HepG2 (cell line): Measurements from ENCODE around the gene MYLK2. TPM values are rescaled to one million over a fixed set of nuclear protein-coding genes. Genes with fewer than 3 reads are reported as not detected.

Source experiments
- ATAC-seq: fragments of 200-7000 bp; cut with Tn5 transposase; 3 replicates; pipeline ENCODE4 v1.9.1; 2020; ENCODE audit warnings: mild to moderate bottlenecking, moderate library complexity
- BruUV-seq: library from RNA; stranded (reverse); fragments of 400-500 nt; replicated peaks from 2 replicates; lab custom pipeline; 2021; lab: Mats Ljungman, UMichigan
- CTCF ChIA-PET: fragments of 300-600 bp; formaldehyde crosslinking; extraction: SDS; loops from one replicate; lab custom pipeline; 2021; ENCODE audit warnings: low total read pairs, inconsistent platforms, low intra/inter-chr PET ratio; lab: Yijun Ruan, JAX
- POLR2A ChIA-PET: fragments of 350-600 bp; sonication (Branson Sonifier 250); formaldehyde crosslinking; loops from one replicate; lab custom pipeline; 2020; ENCODE audit warnings: antibody characterized with exemption, inconsistent platforms; lab: Yijun Ruan, JAX
- DNase-seq: peaks from one replicate; pipeline ENCODE4 v3.0.0-alpha.2; 2015; ENCODE audit warnings: low spot score
- FAIRE-seq: peaks from 3 replicates; lab custom pipeline; 2011; peaks lifted over from hg19 to GRCh38; lab: Jason Lieb, UNC
- H2AFZ ChIP-seq: one replicate; pipeline ENCODE4 v1.6.1; 2011; ENCODE audit warnings: low read length, inconsistent platforms
- H3K27ac ChIP-seq: fragments of 300-600 bp; 3 replicates; pipeline ENCODE4 v1.8.0; 2011; ENCODE audit warnings: mixed run types, mild to moderate bottlenecking, mixed read lengths, low read length, inconsistent platforms; ENCODE audit not compliant: insufficient read depth; ENCODE audit errors: extremely low read length
- H3K27me3 ChIP-seq, 2 experiments: fragments of 200-600 bp in 1 of 2; 2 replicates in 1 of 2; 3 replicates in 1 of 2; pipeline versions ENCODE4 v1.6.0 to v1.8.0; 2011; ENCODE audit warnings: low read length in 2 of 2, mild to moderate bottlenecking in 2 of 2, moderate library complexity in 2 of 2, inconsistent platforms in 1 of 2; ENCODE audit not compliant: insufficient read depth in 2 of 2, control insufficient read depth in 1 of 2
- H3K36me3 ChIP-seq, 2 experiments: fragments of 200-600 bp in 1 of 2; replicated peaks in 1 of 2; 2 replicates in 1 of 2; 3 replicates in 1 of 2; pipeline versions ENCODE4 v1.5.1 to v1.8.0; 2011; ENCODE audit warnings: low read length in 2 of 2, inconsistent platforms in 1 of 2; ENCODE audit not compliant: insufficient read depth in 2 of 2, control insufficient read depth in 1 of 2
- H3K4me1 ChIP-seq: 2 replicates; pipeline ENCODE4 v1.5.1; 2012; ENCODE audit warnings: low read length, inconsistent platforms; ENCODE audit not compliant: insufficient read depth
- H3K4me2 ChIP-seq: 2 replicates; pipeline ENCODE4 v1.6.0; 2011; ENCODE audit warnings: low read depth, low read length, inconsistent platforms
- H3K4me3 ChIP-seq, 3 experiments: fragments of 200-600 bp in 1 of 3; sonication (generic), shearing (Covaris generic) in 1 of 3; replicated peaks in 1 of 3; 2 replicates each; pipeline ENCODE4 v1.5.1; 2011 to 2016; ENCODE audit warnings: low read length in 3 of 3, inconsistent platforms in 2 of 3, low read depth in 2 of 3, mild to moderate bottlenecking in 2 of 3, control low read depth in 1 of 3, mixed read lengths in 1 of 3; ENCODE audit not compliant: insufficient read depth in 1 of 3
- H3K79me2 ChIP-seq: one replicate; pipeline ENCODE4 v1.6.1; 2011; ENCODE audit warnings: low read length, inconsistent platforms; ENCODE audit not compliant: insufficient read depth
- H3K9ac ChIP-seq: 2 replicates; pipeline ENCODE4 v1.6.0; 2011; ENCODE audit warnings: mild to moderate bottlenecking, low read depth, low read length, inconsistent platforms; ENCODE audit not compliant: insufficient read depth
- H3K9me3 ChIP-seq: 2 replicates; pipeline ENCODE4 v1.5.1; 2012; ENCODE audit warnings: mild to moderate bottlenecking, low read length
- H4K20me1 ChIP-seq: 2 replicates; pipeline ENCODE4 v1.6.0; 2011; ENCODE audit warnings: inconsistent platforms, mild to moderate bottlenecking, low read length, moderate library complexity; ENCODE audit not compliant: insufficient read depth
- ATAD3A ChIP-seq: sonication (generic); formaldehyde crosslinking; IDR thresholded peaks from 2 replicates; pipeline ENCODE4 v1.4.0; 2020; ENCODE audit warnings: missing genetic modification reagents
- FIP1L1 ChIP-seq: fragments of 200-400 bp; formaldehyde crosslinking; IDR thresholded peaks from 2 replicates; pipeline ENCODE4 v1.6.1; 2018; ENCODE audit warnings: low read depth, mild to moderate bottlenecking, low read length, moderate library complexity, borderline replicate concordance; ENCODE audit not compliant: insufficient read depth
- FUBP1 ChIP-seq: sonication (generic); formaldehyde crosslinking; IDR thresholded peaks from 2 replicates; pipeline ENCODE4 v1.5.1; 2020; ENCODE audit warnings: missing genetic modification reagents, mild to moderate bottlenecking, borderline replicate concordance
- KLF13 ChIP-seq: sonication (generic); formaldehyde crosslinking; IDR thresholded peaks from 2 replicates; pipeline ENCODE4 v1.4.0; 2020; ENCODE audit warnings: mild to moderate bottlenecking, missing genetic modification reagents
- NR2F6 ChIP-seq, 2 experiments: IDR thresholded peaks; 2 replicates each; pipeline ENCODE4 v1.6.1; 2016; ENCODE audit warnings: antibody characterized with exemption in 1 of 2, mild to moderate bottlenecking in 1 of 2
- PBX2 ChIP-seq: IDR thresholded peaks from 2 replicates; pipeline ENCODE4 v1.6.1; 2016; ENCODE audit warnings: control low read depth
- ZNF235 ChIP-seq: sonication (generic); formaldehyde crosslinking; IDR thresholded peaks from 2 replicates; pipeline ENCODE4 v1.8.1; 2023; ENCODE audit warnings: mild to moderate bottlenecking, missing genetic modification reagents, borderline replicate concordance
- ZNF263 ChIP-seq: sonication (generic); formaldehyde crosslinking; IDR thresholded peaks from 2 replicates; pipeline ENCODE4 v1.4.0; 2020; ENCODE audit warnings: missing genetic modification reagents
- ZNF510 ChIP-seq: sonication (generic); formaldehyde crosslinking; IDR thresholded peaks from 2 replicates; pipeline ENCODE4 v1.4.0; 2020; ENCODE audit warnings: low read depth, mild to moderate bottlenecking, missing genetic modification reagents
- ZNF546 ChIP-seq: sonication (generic); formaldehyde crosslinking; conservative IDR thresholded peaks from 2 replicates; pipeline ENCODE4 v1.8.1; 2023; ENCODE audit warnings: mild to moderate bottlenecking, missing genetic modification reagents
- ZNF567 ChIP-seq: sonication (generic); formaldehyde crosslinking; IDR thresholded peaks from 2 replicates; pipeline ENCODE4 v1.8.1; 2023; ENCODE audit warnings: mild to moderate bottlenecking, missing genetic modification reagents, borderline replicate concordance
- ZNF598 ChIP-seq: sonication (generic); formaldehyde crosslinking; IDR thresholded peaks from 2 replicates; pipeline ENCODE4 v1.5.1; 2020; ENCODE audit warnings: mild to moderate bottlenecking, missing genetic modification reagents, borderline replicate concordance
- ZNF850 ChIP-seq: sonication (generic); formaldehyde crosslinking; conservative IDR thresholded peaks from 2 replicates; pipeline ENCODE4 v1.9.0; 2021; ENCODE audit warnings: mild to moderate bottlenecking, missing genetic modification reagents
- WGBS: methylation state at CpG from one replicate; pipeline ENCODE4 v1.1.6; 2017; ENCODE audit warnings: low lambda C conversion rate; 5-methylcytosine and 5-hydroxymethylcytosine counted together
- in situ Hi-C: cut with HindIII; loops from 2 replicates; pipeline ENCODE4 v1.10.0; 2017; ENCODE audit warnings: low pct_unique_long_range_greater_than_20kb; ENCODE audit not compliant: extremely low pct_ligation_motif_present
- intact Hi-C: fragments of 100-400 bp; cut with micrococcal nuclease; formaldehyde crosslinking; loops from one replicate; pipeline ENCODE4 v1.10.0; 2022; ENCODE audit not compliant: unreplicated experiment
- polyA plus RNA-seq, 8 experiments: library from polyadenylated mRNA; depleted of rRNA in 3 of 8; stranded (reverse) in 7 of 8; unstranded in 1 of 8; fragments of >200 nt; fragmentation: Illumina TruSeq in 4 of 8; extraction: Trizol in 4 of 8; gene quantifications; 2 replicates each; pipeline versions ENCODE4 v1.2.1 to v1.2.3, GENCODE V29; 2011 to 2016; ENCODE audit warnings: low read depth in 4 of 8, missing spikeins in 1 of 8, mixed read lengths in 1 of 8; ENCODE audit not compliant: insufficient read depth in 1 of 8
- total RNA-seq, 5 experiments: library from RNA; depleted of rRNA; stranded (reverse); fragments of >200 nt; fragmentation: Illumina TruSeq; extraction: Trizol; gene quantifications; 2 replicates each; pipeline ENCODE4 v1.2.3, GENCODE V29; 2016; ENCODE audit warnings: low read depth in 1 of 5
- TF ChIP-seq, protein P1 (sequence below): sonication (generic); formaldehyde crosslinking; IDR thresholded peaks from 2 replicates; pipeline ENCODE4 v1.4.0; 2020; ENCODE audit warnings: missing genetic modification reagents
- TF ChIP-seq, protein P2 (sequence below): sonication (generic); formaldehyde crosslinking; IDR thresholded peaks from 2 replicates; pipeline ENCODE4 v1.4.0; 2020; ENCODE audit warnings: low read depth, mild to moderate bottlenecking, missing genetic modification reagents
- TF ChIP-seq, protein P3 (sequence below): IDR thresholded peaks from 2 replicates; pipeline ENCODE4 v1.4.0; 2020; ENCODE audit warnings: mild to moderate bottlenecking, missing genetic modification reagents

MYLK2 gene
- total and polyA plus RNA-seq, 2 of the 13 experiments (the other 11 are each of a cell fraction or from before 2014, with no cell fraction given) = 0.27 TPM; not detected in 1

DNA sequence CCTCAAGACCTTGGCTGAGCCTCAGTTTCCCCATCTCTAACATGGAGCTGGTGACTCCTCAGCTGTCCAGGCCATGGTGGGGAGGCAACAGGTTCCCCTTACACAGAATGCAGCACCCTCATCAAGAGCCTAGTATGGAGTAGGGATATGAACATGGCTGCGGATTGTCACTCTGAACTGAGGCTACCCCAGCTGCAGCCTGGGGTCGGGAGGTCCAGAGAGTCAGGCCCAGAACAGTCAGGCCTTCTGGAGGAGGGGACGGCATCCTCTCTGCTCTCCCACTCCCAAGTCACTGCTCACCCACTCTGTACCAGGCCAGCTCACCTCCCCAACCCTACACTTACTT, 27.6 kb downstream of the MYLK2 start:
- H3K9ac ChIP-seq = no peak overlapping the region
- no peaks in the 10 kb centered on the region for H3K36me3 ChIP-seq
- ChIA-PET CTCF (interaction anchor here (2.3 to 3.7 kb wide), 2 partner anchors 14 to 23 kb away, joined by 11 to 70 read pairs; no protein-coding TSS in a partner anchor), POLR2A (interaction anchor here (1.1 kb wide), 1 partner anchor 11 kb away, joined by 4 read pairs; no protein-coding TSS in a partner anchor)
- DNase-seq (no peak), ATAC-seq (no peak; the same call in 2 of the 3 replicates), FAIRE-seq (no peak)
- H3K27me3 ChIP-seq = peaks cover 27 to 83% of the 10 kb centered on the region in 2 experiments
- H3K9me3 ChIP-seq = no peaks in the 10 kb centered on the region
- no peaks in the 10 kb centered on the region for H4K20me1 ChIP-seq
- in situ Hi-C loops = no loop called here
- H3K4me1 ChIP-seq = peaks cover 5% of the 10 kb centered on the region; the same call in 1 of the 2 replicates
- BruUV-seq = no TSS peak
- 13% methylated on average over 3 of the region's 3 CpGs for WGBS
- H3K79me2 ChIP-seq = no peaks in the 10 kb centered on the region
- no peak overlapping the region for H3K4me3 ChIP-seq
- intact Hi-C loops = loop anchor here (1.0 kb wide), 1 partner anchor 24 kb away; no protein-coding TSS in a partner anchor
- no peak overlapping the region for H3K27ac ChIP-seq
- H2AFZ ChIP-seq = no peak overlapping the region
- no peak overlapping the region for H3K4me2 ChIP-seq
- TF ChIP-seq ZNF235 (CRISPR knock-in tag) = no peak
- TF ChIP-seq, protein P1, sequence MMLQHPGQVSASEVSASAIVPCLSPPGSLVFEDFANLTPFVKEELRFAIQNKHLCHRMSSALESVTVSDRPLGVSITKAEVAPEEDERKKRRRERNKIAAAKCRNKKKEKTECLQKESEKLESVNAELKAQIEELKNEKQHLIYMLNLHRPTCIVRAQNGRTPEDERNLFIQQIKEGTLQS = no peak
- TF ChIP-seq ZNF263 (CRISPR knock-in tag) = no peak
- no peak for TF ChIP-seq ZNF850 (CRISPR knock-in tag)
- TF ChIP-seq FIP1L1 = 0 out of 2 replicates have a peak, but pooled peaks have one; percentile 42
- no peak for TF ChIP-seq ZNF546
- TF ChIP-seq, protein P2, sequence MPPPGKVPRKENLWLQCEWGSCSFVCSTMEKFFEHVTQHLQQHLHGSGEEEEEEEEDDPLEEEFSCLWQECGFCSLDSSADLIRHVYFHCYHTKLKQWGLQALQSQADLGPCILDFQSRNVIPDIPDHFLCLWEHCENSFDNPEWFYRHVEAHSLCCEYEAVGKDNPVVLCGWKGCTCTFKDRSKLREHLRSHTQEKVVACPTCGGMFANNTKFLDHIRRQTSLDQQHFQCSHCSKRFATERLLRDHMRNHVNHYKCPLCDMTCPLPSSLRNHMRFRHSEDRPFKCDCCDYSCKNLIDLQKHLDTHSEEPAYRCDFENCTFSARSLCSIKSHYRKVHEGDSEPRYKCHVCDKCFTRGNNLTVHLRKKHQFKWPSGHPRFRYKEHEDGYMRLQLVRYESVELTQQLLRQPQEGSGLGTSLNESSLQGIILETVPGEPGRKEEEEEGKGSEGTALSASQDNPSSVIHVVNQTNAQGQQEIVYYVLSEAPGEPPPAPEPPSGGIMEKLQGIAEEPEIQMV (CRISPR knock-in tag) = no peak
- TF ChIP-seq PBX2 (CRISPR knock-in tag) = no peak
- TF ChIP-seq KLF13 = 0 out of 2 replicates have a peak, but pooled peaks have one; percentile 65
- TF ChIP-seq FUBP1 = no peak
- TF ChIP-seq, protein P3, sequence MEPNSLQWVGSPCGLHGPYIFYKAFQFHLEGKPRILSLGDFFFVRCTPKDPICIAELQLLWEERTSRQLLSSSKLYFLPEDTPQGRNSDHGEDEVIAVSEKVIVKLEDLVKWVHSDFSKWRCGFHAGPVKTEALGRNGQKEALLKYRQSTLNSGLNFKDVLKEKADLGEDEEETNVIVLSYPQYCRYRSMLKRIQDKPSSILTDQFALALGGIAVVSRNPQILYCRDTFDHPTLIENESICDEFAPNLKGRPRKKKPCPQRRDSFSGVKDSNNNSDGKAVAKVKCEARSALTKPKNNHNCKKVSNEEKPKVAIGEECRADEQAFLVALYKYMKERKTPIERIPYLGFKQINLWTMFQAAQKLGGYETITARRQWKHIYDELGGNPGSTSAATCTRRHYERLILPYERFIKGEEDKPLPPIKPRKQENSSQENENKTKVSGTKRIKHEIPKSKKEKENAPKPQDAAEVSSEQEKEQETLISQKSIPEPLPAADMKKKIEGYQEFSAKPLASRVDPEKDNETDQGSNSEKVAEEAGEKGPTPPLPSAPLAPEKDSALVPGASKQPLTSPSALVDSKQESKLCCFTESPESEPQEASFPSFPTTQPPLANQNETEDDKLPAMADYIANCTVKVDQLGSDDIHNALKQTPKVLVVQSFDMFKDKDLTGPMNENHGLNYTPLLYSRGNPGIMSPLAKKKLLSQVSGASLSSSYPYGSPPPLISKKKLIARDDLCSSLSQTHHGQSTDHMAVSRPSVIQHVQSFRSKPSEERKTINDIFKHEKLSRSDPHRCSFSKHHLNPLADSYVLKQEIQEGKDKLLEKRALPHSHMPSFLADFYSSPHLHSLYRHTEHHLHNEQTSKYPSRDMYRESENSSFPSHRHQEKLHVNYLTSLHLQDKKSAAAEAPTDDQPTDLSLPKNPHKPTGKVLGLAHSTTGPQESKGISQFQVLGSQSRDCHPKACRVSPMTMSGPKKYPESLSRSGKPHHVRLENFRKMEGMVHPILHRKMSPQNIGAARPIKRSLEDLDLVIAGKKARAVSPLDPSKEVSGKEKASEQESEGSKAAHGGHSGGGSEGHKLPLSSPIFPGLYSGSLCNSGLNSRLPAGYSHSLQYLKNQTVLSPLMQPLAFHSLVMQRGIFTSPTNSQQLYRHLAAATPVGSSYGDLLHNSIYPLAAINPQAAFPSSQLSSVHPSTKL (CRISPR knock-in tag) = no peak
- no peak for TF ChIP-seq ZNF567 (CRISPR knock-in tag)
- TF ChIP-seq ATAD3A (CRISPR knock-in tag) = no peak
- TF ChIP-seq ZNF598 (CRISPR knock-in tag) = no peak
- 0 out of 2 replicates have a peak, but pooled peaks have one; percentile 30 for TF ChIP-seq ZNF510 (CRISPR knock-in tag)
- TF ChIP-seq NR2F6 (IDR thresholded peaks at IDR 0.05) = no peak
- TF ChIP-seq NR2F6 (CRISPR knock-in tag; IDR thresholded peaks at IDR 0.05) = no peak
